ENCODE data around the gene DCTN3. TPM values are rescaled to one million over a fixed set of nuclear protein-coding genes. Genes with fewer than 3 reads are reported as not detected.

The DCTN3 gene
- total RNA-seq, 2 donors from 2014 or later, result 59.1 to 154 TPM

DNA sequence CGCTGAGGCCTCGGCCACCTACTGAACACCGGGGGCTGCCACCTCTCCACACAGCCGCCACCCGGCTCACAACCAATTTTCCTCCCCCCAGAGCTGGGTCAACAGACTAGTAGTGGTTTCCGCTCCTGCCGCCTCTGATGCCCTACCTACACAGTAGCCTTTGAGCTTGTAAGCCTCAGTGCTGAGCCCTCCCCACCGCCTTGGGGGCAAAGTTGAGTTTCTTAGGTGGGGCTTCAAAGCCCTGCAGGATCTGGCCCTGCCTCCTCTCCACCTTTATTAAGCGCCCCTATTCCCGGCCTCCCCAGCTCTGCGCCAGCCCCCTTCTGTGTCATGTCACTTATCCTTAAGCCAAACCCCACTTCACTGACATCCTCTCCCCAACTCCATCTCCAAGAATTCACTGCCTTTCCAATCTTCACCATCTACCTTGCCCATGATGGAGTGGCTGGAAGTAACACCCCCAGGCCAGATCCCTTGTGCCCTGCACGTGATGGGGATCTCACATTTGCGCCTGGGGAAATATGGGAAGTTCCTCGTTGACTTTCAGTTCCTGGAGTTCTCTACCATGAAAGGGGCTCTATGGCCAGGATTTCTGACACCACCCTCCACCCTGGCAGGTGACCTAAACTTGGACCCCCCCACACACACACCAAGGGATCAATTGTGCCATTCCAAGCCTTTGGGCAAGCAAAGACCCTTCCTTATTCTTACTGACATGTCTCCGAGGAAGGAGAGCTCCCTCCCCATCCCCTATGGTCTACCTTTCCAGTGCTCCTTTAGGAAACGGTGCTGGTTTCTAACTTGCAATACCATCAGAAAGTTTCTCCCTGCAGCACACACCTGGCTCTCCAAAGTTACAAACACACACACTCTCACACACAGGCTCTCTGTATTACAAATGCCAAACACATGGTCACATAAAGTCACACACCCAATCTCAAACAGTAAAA, 28.1 kb downstream of the DCTN3 start:
- Histone ChIP-seq H3K4me1 (peaks cover 0 to 56% of the 10 kb centered on the region in 2 donors), H3K4me3 (no peak overlapping the region), H3K27me3 (no peaks in the 10 kb centered on the region), H3K27ac (peak overlapping the region; percentile 55 to 66), H3K36me3 (no peaks in the 10 kb centered on the region), H3K9me3 (no peaks in the 10 kb centered on the region)
- TF ChIP-seq, protein P1, sequence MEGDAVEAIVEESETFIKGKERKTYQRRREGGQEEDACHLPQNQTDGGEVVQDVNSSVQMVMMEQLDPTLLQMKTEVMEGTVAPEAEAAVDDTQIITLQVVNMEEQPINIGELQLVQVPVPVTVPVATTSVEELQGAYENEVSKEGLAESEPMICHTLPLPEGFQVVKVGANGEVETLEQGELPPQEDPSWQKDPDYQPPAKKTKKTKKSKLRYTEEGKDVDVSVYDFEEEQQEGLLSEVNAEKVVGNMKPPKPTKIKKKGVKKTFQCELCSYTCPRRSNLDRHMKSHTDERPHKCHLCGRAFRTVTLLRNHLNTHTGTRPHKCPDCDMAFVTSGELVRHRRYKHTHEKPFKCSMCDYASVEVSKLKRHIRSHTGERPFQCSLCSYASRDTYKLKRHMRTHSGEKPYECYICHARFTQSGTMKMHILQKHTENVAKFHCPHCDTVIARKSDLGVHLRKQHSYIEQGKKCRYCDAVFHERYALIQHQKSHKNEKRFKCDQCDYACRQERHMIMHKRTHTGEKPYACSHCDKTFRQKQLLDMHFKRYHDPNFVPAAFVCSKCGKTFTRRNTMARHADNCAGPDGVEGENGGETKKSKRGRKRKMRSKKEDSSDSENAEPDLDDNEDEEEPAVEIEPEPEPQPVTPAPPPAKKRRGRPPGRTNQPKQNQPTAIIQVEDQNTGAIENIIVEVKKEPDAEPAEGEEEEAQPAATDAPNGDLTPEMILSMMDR (IDR thresholded peaks at IDR 0.05), result no peak
- no peak for DNase-seq (ENCODE audit: low spot score)

DNA sequence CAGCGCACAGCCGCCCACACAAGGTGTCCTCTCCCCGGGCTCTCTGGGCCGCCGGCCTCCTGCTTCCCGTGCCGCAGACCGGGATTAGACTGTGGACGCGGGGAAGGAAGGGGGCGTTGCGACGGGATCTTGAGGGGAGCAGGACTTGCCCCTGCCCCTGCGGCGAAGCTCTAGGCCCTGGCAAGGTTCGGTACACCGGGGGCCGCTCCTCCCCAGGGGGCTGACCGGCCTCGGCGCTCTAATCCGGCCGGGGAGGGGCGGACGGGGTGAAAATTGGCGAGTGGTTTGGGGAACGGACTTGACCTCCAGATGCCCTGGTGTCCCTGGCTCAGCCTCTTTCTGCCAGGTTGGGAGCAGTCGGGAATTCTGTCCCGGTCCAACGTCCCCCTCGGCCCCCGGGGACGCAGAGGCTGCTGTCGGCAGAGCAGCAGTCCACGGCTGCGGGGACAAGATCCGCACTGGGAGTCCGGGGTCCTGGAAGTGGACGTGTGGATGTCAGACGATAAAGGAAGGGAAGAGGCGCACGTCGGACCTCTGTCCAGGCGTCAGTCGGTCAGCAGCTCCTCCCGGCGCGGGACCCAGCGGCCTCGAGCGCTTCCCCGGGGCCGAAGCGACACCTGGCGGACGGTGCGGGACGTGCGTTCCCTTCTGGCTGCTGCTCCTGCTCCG, 28.9 kb downstream of the DCTN3 start:
- Histone ChIP-seq H3K4me1 (peaks cover 0 to 56% of the 10 kb centered on the region in 2 donors), H3K27ac (peak overlapping the region; percentile 67 to 68), H3K27me3 (no peaks in the 10 kb centered on the region)

DNA sequence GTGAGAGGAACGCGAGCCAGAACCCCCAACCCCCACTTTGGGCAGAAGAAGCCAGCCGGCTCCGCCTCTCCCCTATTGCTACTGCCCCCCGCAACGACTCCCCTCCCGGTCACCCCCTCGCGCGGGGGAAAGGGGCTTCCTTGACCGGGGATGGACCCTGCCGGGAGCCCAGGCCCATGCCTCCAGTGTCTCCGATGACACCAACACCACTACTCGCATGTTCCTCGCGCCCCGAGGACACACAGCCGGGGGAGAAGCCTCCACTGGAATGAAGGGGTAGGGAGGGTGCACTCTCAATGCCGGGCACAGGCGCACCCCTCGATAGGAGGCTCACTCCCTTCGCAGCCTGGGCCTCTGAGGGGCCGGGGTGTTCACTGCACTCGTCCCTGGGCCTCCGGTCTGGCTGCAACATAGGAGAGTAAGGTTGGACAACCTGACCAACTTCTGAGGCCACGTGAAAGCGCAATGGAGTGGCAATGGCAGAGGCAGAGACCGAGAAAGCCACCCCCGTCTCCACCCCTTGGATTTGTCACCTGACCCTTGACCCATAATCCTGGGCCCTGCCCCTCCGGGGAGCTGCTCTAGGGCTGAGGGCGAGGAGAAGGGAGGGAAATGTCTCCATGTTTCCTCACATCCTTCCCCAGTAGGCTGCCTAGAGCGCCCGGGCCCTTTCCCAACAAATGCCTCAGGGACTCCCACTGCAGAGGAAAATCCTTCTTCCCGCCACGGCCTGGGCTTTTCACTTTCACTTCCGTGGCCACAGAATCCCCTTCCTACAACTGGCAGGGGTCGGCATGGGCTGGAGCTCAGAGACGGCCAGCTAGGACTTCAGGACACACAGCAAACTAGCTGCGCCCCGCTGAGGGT, 29.7 kb downstream of the DCTN3 start:
- H3K4me1 ChIP-seq, result peaks cover 0 to 56% of the 10 kb centered on the region in 2 donors
- no peaks in the 10 kb centered on the region for H3K9me3 ChIP-seq
- H3K27me3 ChIP-seq, result no peaks in the 10 kb centered on the region
- peak overlapping the region; percentile 67 to 68 for H3K27ac ChIP-seq
- H3K4me3 ChIP-seq, result peak overlapping the region; percentile 55 to 58
- TF ChIP-seq, protein P1 (IDR thresholded peaks at IDR 0.05), result no peak
- peak; percentile 74 for DNase-seq (ENCODE audit: low spot score)
- no peaks in the 10 kb centered on the region for H3K36me3 ChIP-seq

More for the DNA sequence above, 28.9 kb downstream of the DCTN3 start:
- Histone ChIP-seq H3K36me3 (no peaks in the 10 kb centered on the region), H3K9me3 (no peaks in the 10 kb centered on the region), H3K4me3 (peak overlapping the region in 1 of 2 donors; percentile 58)
- peak; percentile 88 for DNase-seq (ENCODE audit: low spot score)
- TF ChIP-seq, protein P1 (IDR thresholded peaks at IDR 0.05), result peak; percentile 91 to 96

DNA sequence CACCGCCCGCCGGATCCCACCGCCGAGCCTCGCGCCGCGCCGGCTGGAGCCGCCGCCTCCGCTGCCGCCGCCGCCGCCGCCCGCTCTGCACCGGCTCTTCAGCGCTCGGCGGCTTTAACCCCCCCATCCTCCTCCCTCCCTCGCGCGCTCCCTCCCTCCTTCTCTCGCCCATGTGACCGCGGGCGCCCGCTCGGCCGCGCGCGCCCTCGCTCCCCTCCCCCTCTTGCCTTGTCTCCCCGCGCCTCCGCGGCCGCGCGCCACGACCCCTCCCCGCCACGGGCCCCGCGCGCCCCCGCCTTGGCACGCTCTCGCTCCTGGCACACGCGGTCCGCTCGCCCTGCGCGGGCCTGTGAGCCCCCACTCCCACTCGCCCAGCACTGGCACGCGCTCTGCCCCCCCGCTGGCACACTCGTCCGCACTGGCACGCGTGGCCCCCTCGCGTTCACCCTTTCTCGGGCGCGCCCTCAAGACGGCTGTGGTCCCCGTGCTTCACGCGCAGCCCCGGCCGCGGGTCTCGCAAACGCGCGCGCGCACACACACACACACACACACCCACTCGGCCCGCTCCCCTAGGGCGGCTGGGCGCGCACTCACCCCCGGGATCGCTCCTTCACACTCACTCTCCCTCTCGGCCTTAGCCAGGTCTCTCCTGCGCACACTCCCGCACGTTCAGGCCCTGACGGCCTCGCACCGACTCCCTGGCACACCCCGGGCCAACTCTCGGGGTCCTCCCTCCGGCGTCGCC, 30.5 kb downstream of the DCTN3 start, which contains the start of gene CNTFR:
Gene CNTFR (minus strand): TSS at position 89 of the 745 bp plus-strand sequence. CDS start 20,743 bp downstream, outside the sequence.
- TF ChIP-seq, protein P1 (IDR thresholded peaks at IDR 0.05), result no peak
- no peak for DNase-seq (ENCODE audit: low spot score)
- no peaks in the 10 kb centered on the region for H3K27me3 ChIP-seq

More for the DNA sequence above, 30.5 kb downstream of the DCTN3 start, which contains the start of gene CNTFR:
- Histone ChIP-seq H3K4me3 (peak within 1 kb of the TSS; percentile 55 to 58), H3K36me3 (no peaks in the 10 kb centered on the region), H3K4me1 (peaks cover 0 to 56% of the 10 kb centered on the region in 2 donors), H3K9me3 (no peaks in the 10 kb centered on the region), H3K27ac (peak within 1 kb of the TSS; percentile 67 to 68)
